Suprapubic skin (tissue), 4 donors: ENCODE results near the gene NGFR. TPM values are rescaled to one million over a fixed set of nuclear protein-coding genes. Genes with fewer than 3 reads are reported as not detected.

ENCODE experiments used
- DNase-seq, 2 donors: peaks; one replicate each; pipeline ENCODE4 v3.0.0-alpha.2; 2019; ENCODE audit warnings: low spot score in 2 of 2
- H3K27ac ChIP-seq: fragments of 200-600 bp; sonication (generic); one replicate; pipeline ENCODE4 v1.5.1; 2019
- H3K27me3 ChIP-seq: fragments of 200-600 bp; sonication (generic); one replicate; pipeline ENCODE4 v1.5.1; 2019
- H3K36me3 ChIP-seq: fragments of 200-600 bp; sonication (generic); one replicate; pipeline ENCODE4 v1.5.1; 2019
- H3K4me1 ChIP-seq: fragments of 200-600 bp; sonication (generic); one replicate; pipeline ENCODE4 v1.5.1; 2019
- H3K4me3 ChIP-seq: fragments of 200-600 bp; sonication (generic); one replicate; pipeline ENCODE4 v1.5.1; 2019; ENCODE audit warnings: mild to moderate bottlenecking
- H3K9me3 ChIP-seq: fragments of 200-600 bp; sonication (generic); one replicate; pipeline ENCODE4 v1.5.1; 2019
- EP300 ChIP-seq: sonication (generic); formaldehyde crosslinking; IDR thresholded peaks from one replicate; pipeline ENCODE4 v1.6.1; 2017; ENCODE audit warnings: antibody characterized with exemption
- POLR2A ChIP-seq, 2 donors: fragments of 450-650 bp; IDR thresholded peaks; one replicate each; pipeline ENCODE4 v1.6.1; 2017; ENCODE audit warnings: antibody characterized with exemption in 2 of 2, mild to moderate bottlenecking in 2 of 2, moderate library complexity in 2 of 2
- POLR2AphosphoS5 ChIP-seq, 3 donors: sonication (generic); formaldehyde crosslinking; IDR thresholded peaks; one replicate each; pipeline ENCODE4 v1.6.1; 2017; ENCODE audit warnings: antibody characterized with exemption in 3 of 3
- WGBS: methylation state at CpG from one replicate; pipeline ENCODE4 v1.1.5; 2018; 5-methylcytosine and 5-hydroxymethylcytosine counted together
- total RNA-seq, 4 donors: library from RNA; depleted of rRNA; stranded (reverse); fragments of >200 nt; gene quantifications; one replicate each; pipeline ENCODE4 v1.1.0, GENCODE V29; 2016
- TF ChIP-seq, protein P1 (sequence below), 2 donors: fragments of 200-600 bp in 1 of 2; fragments of 450-650 bp in 1 of 2; sonication (generic) in 1 of 2; IDR thresholded peaks; one replicate each; pipeline ENCODE4 v1.5.1; 2016 to 2019; ENCODE audit warnings: antibody characterized with exemption in 2 of 2, mild to moderate bottlenecking in 1 of 2, moderate library complexity in 1 of 2

NGFR gene
- total RNA-seq, 4 donors from 2014 or later = 18.1 to 26.8 (median 22.0) TPM

DNA sequence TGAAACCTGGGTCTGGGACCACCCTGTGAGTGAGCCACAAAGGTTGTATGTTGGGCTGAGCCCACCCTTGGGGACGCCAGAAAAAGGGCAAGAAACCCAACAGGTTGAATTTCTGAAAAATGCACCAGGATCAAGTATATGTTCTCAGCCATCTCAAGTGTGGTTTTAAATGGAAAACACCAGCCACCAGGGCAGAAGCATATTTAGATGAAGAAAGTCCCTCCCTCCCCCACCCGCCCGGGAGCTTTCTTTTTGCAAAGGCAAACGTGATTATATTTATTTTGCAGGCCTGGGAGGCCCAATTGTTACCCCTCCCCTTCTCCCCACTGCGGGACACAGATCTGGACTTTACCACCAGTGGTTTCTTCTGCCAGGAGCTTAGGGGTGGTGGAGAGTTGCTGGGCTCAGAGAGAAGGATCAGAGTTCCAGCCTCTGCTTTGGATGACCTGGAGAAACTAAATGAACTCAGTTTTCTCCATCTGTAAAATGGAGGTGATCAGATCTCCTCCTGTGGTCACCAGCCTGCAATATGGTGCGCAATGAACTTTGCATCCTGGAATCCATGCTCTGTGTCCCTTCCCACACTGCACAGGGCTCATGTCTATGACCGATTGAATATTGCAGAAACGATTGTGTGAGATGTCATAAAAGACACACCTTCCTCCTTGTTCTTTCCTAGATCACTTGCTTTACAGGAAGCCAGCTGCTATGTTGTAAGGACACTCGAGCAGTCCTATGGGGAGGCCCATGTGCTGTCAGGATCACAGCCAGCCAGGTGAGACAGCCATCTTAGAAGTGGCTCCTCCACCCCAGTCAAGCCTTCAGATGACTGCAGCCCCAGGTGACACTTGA lies 21.0 kb upstream of the NGFR start:
- H3K27ac ChIP-seq = no peak overlapping the region
- TF ChIP-seq EP300 (no peak), POLR2A (IDR thresholded peaks at IDR 0.05) (no peak)
- H3K27me3 ChIP-seq = peaks cover 74% of the 10 kb centered on the region
- WGBS = 75% methylated on average over 9 of the region's 9 CpGs
- H3K4me3 ChIP-seq = no peak overlapping the region
- no peaks in the 10 kb centered on the region for H3K36me3 ChIP-seq
- peaks cover 17% of the 10 kb centered on the region for H3K4me1 ChIP-seq
- no peak for DNase-seq
- H3K9me3 ChIP-seq = no peaks in the 10 kb centered on the region

DNA sequence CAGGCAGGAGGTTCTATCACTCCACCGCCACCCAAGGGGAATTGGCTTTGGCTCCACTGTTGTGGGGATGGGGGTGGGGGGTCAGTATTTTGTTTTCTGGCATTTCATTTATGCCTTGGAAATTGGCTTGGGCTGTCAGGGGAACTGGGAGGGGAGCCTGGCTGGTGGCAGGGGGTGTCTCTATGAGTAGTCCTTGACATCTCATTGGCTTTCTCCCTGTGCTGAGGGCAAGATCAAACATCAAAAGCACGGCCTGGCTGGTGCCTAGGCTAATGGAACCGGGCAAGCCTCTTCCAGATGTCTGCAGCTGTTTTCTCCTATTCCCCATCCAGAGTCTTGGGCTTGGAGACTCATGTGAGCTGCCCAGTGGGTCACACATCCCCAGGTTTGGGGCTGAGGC lies 17.4 kb upstream of the NGFR start:
- peaks cover 59% of the 10 kb centered on the region for H3K27me3 ChIP-seq
- DNase-seq = no peak
- no peaks in the 10 kb centered on the region for H3K9me3 ChIP-seq
- H3K4me1 ChIP-seq = no peaks in the 10 kb centered on the region
- no peak overlapping the region for H3K27ac ChIP-seq
- WGBS = 64% methylated on average over 3 of the region's 3 CpGs
- no peak overlapping the region for H3K4me3 ChIP-seq
- TF ChIP-seq EP300 (no peak), POLR2A (IDR thresholded peaks at IDR 0.05) (no peak), POLR2AphosphoS5 (IDR thresholded peaks at IDR 0.05) (no peak)
- TF ChIP-seq, protein P1, sequence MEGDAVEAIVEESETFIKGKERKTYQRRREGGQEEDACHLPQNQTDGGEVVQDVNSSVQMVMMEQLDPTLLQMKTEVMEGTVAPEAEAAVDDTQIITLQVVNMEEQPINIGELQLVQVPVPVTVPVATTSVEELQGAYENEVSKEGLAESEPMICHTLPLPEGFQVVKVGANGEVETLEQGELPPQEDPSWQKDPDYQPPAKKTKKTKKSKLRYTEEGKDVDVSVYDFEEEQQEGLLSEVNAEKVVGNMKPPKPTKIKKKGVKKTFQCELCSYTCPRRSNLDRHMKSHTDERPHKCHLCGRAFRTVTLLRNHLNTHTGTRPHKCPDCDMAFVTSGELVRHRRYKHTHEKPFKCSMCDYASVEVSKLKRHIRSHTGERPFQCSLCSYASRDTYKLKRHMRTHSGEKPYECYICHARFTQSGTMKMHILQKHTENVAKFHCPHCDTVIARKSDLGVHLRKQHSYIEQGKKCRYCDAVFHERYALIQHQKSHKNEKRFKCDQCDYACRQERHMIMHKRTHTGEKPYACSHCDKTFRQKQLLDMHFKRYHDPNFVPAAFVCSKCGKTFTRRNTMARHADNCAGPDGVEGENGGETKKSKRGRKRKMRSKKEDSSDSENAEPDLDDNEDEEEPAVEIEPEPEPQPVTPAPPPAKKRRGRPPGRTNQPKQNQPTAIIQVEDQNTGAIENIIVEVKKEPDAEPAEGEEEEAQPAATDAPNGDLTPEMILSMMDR (IDR thresholded peaks at IDR 0.05) = no peak
- no peaks in the 10 kb centered on the region for H3K36me3 ChIP-seq

DNA sequence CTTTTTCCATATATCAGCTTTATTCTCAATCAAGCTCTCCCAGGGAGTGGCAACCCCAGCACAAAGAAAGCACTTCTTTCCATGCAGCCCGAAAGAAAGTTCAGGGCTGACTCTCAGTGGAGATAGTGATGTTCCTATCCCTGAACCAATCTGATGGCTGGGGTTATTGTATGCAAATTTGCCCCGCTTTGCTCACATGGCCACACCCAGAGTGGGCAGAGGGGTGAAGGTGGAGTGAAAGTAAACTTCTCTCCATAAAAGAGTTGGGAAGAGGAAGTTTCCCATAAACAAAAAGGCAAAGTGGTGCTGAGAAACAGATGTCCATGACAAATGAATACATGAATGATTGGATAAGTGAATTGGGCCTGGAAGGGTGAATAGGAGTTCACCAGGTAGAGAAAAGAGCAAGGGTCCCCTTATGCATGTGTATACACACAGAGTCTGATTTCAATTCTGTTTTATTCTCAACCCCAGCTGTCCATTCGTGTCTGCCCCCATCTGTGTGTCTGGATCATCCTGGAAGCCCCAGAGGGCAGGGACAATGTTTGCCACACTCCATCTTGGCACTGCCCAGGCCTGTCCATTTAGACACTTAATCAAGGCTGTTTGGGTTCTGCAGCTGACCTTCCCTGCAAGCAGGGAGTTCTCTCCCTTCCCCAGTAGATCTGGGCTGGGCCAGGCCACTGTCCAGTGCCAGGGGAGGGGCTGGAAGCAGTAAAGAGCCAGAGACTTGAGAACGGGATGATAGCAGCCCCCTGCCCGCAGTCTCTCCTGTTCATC lies 14.1 kb upstream of the NGFR start:
- Histone ChIP-seq H3K27me3 (peaks cover 75% of the 10 kb centered on the region), H3K4me1 (peaks cover 4% of the 10 kb centered on the region), H3K36me3 (no peaks in the 10 kb centered on the region), H3K27ac (no peak overlapping the region), H3K4me3 (no peak overlapping the region), H3K9me3 (no peaks in the 10 kb centered on the region)
- 69% methylated on average over 5 of the region's 5 CpGs for WGBS
- no peak for DNase-seq
- TF ChIP-seq EP300 = no peak
- TF ChIP-seq, protein P1 (IDR thresholded peaks at IDR 0.05) = no peak
- TF ChIP-seq POLR2A (IDR thresholded peaks at IDR 0.05) = no peak
- TF ChIP-seq POLR2AphosphoS5 (IDR thresholded peaks at IDR 0.05) = no peak

DNA sequence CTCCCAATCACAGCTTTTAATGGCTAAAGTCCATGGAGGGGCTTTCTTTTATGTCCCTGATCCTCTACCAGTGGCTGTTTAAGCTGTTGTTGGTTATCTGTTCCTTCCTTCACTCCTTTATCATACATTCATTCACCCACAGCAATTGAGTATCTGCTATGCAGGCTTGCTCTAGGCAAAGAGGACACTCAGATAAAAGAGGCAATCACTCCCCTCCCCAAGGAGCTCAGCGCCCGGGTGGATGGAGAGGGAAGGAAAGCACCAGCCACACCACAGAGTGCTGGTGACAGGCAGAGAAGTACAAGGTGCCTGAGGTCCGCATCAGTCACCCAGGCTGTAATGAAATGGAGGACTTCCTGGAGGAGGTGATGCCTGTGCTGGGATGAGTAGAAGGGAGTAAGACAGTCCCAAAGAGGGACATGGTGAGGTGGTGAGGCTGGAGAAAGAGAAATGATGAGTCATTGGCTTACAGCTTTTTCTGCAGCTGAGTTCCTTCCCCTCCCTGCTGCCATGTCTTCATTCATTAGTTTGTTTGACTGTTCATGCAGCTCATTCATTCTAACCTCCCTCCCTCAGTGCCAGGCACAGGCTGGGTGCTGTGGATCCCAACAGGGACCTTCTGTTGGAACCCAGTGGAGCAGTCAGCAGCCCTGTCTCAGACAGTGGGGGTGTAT lies 12.8 kb upstream of the NGFR start:
- no peak for TF ChIP-seq POLR2AphosphoS5 (IDR thresholded peaks at IDR 0.05)
- no peak for TF ChIP-seq EP300
- TF ChIP-seq, protein P1 (IDR thresholded peaks at IDR 0.05) = no peak
- TF ChIP-seq POLR2A (IDR thresholded peaks at IDR 0.05) = no peak
- H3K9me3 ChIP-seq = no peaks in the 10 kb centered on the region
- H3K27ac ChIP-seq = no peak overlapping the region
- DNase-seq = no peak
- no peak overlapping the region for H3K4me3 ChIP-seq
- peaks cover 8% of the 10 kb centered on the region for H3K4me1 ChIP-seq
- 79% methylated on average over 3 of the region's 3 CpGs for WGBS
- H3K36me3 ChIP-seq = no peaks in the 10 kb centered on the region
- peaks cover 72% of the 10 kb centered on the region for H3K27me3 ChIP-seq

DNA sequence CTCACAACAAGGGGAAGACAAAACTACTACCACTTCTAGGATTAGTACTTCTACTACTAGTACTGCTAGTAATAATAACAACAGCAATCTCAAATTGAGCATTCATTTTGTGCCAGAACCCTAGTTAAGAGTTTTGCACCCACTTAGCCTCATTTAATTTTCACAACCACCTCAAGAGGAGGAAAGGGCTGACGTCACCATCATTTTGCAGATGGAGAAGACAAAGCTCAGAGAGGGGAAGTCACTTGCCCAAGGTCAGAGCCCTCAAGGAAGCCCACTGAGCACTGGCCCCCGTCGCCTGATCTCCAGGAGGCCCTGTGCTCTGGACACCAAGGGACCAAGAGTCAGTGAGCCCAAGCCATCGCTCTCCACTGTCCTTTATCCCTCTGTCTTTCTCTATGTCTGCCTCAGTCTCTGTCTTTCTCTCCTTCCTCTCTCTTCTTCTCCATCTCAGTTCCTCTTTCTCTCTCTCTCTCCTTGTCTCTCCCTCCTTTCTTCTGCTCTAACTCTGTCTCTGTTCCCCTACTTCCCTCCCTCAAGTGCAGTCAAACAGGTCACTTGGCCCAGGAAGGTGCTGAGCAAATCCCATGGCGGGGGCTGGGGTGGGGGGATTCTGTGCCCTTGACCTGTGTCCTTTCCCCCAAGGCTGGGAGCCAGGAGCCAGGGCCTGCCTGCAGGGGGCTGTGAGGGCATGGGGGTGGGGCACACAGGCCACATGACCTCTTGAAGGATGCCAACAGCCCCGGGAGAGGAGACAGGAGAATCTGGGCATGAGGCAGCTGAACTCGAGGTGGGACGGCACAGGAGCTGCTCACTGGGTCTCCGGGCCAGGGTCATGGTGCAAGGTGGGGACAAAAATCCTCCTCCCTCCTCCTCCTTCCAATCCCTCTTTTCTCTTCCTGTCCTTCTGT lies 11.2 kb upstream of the NGFR start:
- TF ChIP-seq, protein P1 (IDR thresholded peaks at IDR 0.05) = no peak
- TF ChIP-seq POLR2AphosphoS5 (IDR thresholded peaks at IDR 0.05) (no peak), EP300 (no peak), POLR2A (IDR thresholded peaks at IDR 0.05) (no peak)
- no peak overlapping the region for H3K27ac ChIP-seq
- WGBS = 66% methylated on average over 9 of the region's 9 CpGs

More for the DNA sequence above, 11.2 kb upstream of the NGFR start:
- Histone ChIP-seq H3K27me3 (peaks cover 62% of the 10 kb centered on the region), H3K4me1 (peaks cover 8% of the 10 kb centered on the region), H3K36me3 (no peaks in the 10 kb centered on the region), H3K4me3 (no peak overlapping the region), H3K9me3 (no peaks in the 10 kb centered on the region)
- no peak for DNase-seq
